Effector memory CD8-positive, alpha-beta T cell (primary cell): ENCODE measurements around the gene CHST3.

Experiments used
- ATAC-seq: fragments of 150-1000 bp; cut with Tn5 transposase; replicated peaks from 2 replicates; pipeline ENCODE4 v1.10.0; 2021; ENCODE audit warnings: mild to moderate bottlenecking, moderate library complexity
- DNase-seq, 3 experiments: peaks; one replicate each; pipeline ENCODE4 v3.0.0; 2021
- H3K27ac Mint-ChIP-seq, 2 donors: one replicate each; pipeline ENCODE4 v1.8.0; 2022; ENCODE audit warnings: mild to moderate bottlenecking in 2 of 2, mixed read lengths in 2 of 2, moderate library complexity in 2 of 2
- H3K27me3 Mint-ChIP-seq, 2 donors: one replicate each; pipeline ENCODE4 v1.8.0; 2022; ENCODE audit warnings: mixed read lengths in 2 of 2
- H3K36me3 Mint-ChIP-seq: one replicate; pipeline ENCODE4 v1.8.0; 2022; ENCODE audit warnings: mild to moderate bottlenecking, moderate library complexity, mixed read lengths; ENCODE audit not compliant: insufficient read depth
- H3K4me1 Mint-ChIP-seq, 2 donors: one replicate each; pipeline ENCODE4 v1.8.0; 2022; ENCODE audit warnings: low read depth in 2 of 2, mixed read lengths in 2 of 2
- H3K4me3 Mint-ChIP-seq, 2 donors: one replicate each; pipeline ENCODE4 v1.8.0; 2022; ENCODE audit warnings: mild to moderate bottlenecking in 2 of 2, mixed read lengths in 2 of 2, moderate library complexity in 2 of 2
- H3K9me3 Mint-ChIP-seq, 2 donors: one replicate each; pipeline ENCODE4 v1.8.0; 2022; ENCODE audit warnings: mixed read lengths in 2 of 2

Gene CHST3

DNA sequence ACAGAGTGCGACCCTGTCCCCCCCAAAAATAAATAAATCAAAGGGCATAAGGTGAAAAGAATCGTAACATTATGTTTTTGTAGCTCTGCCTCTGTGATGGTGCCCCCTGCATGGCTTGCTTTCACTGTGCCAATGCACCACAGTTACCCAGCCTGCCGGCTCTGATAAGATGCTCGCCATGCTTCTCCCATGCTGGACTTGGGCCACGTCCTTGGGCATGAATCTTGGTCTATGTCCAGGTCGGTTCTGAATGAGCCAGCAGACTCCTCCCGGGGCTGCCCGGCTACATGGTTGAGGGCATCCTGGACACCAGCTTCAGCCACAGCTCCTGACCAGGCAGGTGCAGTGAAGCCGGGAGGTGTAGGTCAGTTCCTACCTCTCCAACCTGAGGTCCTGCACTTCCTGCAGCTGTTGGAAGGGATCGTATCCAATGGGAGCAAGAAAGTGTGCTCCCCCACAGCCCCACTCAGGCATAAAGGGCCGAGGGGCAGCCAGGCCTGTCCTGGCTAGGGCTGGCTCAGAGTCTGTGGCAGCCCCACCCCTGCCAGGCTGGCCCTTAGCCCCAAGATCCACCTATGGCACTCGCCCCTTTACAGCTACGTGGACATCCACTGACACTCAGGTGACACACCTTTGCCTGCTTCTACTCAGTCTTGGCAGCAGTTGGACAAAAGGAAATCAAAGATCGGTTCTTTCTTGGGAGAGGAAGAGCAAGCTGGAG is 34.1 kb downstream of the CHST3 start:
- Mint-ChIP-seq H3K4me3 (no peak overlapping the region), H3K27me3 (peaks cover 4 to 25% of the 10 kb centered on the region in 2 donors), H3K36me3 (peaks cover 2% of the 10 kb centered on the region), H3K9me3 (no peaks in the 10 kb centered on the region), H3K27ac (peak overlapping the region in 1 of 2 donors; percentile 70), H3K4me1 (peaks cover 5 to 6% of the 10 kb centered on the region in 2 donors)
- DNase-seq (no peak), ATAC-seq (no peak)

DNA sequence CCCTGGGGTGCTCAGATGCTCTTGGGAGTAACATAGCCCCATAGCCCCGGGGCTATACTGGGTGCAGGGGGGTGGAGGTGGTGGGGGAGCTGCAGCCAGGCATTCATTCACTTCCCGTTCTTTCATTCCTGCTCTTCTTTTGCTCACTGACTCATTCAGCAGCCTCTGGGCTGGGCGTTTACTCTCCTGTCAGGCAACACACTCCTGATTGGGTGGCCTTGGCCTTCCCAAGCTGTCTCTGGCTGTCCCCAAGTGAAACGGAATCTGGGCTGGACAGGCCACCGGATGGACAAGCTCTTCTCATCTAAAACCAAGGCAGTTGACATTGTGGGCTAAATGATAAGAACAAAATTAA is 34.6 kb downstream of the CHST3 start:
- DNase-seq (no peak), ATAC-seq (no peak)
- H3K27ac Mint-ChIP-seq = no peak overlapping the region
- no peaks in the 10 kb centered on the region for H3K9me3 Mint-ChIP-seq
- H3K4me1 Mint-ChIP-seq = peaks cover 5 to 6% of the 10 kb centered on the region in 2 donors
- peaks cover 0 to 25% of the 10 kb centered on the region in 2 donors for H3K27me3 Mint-ChIP-seq
- no peak overlapping the region for H3K4me3 Mint-ChIP-seq
- peaks cover 2% of the 10 kb centered on the region for H3K36me3 Mint-ChIP-seq

DNA sequence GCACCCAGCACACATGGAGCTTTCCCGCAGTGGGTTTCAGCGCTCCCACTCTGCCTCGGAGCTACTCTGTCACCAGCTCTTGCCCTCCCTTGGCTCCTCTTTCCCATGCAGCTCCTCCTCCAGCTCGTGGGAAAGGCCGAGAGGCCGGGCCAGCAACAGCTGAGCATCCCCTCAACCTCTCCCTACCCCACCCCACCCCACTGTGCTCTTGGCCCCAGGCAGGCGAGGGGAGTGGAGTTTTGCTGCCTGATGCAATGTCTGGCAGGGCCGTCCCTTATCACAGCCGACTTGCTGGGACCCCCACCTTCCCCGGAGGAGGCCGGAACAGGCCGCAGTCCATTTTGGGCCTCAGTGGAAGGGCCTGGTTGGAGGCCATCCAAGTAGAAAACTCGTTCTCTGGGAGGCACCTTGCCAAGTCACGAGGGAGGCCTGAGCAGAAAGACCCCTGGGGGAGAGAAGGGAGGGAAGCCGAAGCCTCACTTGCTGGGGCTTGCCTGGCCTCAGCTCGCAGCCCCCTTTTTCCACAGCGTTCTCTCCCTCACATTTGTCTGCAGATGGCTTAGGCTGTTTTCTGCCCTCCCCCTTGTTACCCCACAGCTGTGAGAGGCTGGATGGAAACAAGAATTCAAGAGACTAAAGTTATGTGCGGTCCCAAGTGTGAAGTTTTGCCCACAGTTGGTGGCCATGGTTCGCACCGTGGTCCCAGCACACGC is 35.3 kb downstream of the CHST3 start:
- Mint-ChIP-seq H3K4me3 (no peak overlapping the region), H3K36me3 (peaks cover 2% of the 10 kb centered on the region), H3K27me3 (peaks cover 0 to 25% of the 10 kb centered on the region in 2 donors), H3K4me1 (peaks cover 5 to 6% of the 10 kb centered on the region in 2 donors), H3K27ac (no peak overlapping the region), H3K9me3 (no peaks in the 10 kb centered on the region)
- peak; percentile 39 for ATAC-seq
- DNase-seq = no peak

DNA sequence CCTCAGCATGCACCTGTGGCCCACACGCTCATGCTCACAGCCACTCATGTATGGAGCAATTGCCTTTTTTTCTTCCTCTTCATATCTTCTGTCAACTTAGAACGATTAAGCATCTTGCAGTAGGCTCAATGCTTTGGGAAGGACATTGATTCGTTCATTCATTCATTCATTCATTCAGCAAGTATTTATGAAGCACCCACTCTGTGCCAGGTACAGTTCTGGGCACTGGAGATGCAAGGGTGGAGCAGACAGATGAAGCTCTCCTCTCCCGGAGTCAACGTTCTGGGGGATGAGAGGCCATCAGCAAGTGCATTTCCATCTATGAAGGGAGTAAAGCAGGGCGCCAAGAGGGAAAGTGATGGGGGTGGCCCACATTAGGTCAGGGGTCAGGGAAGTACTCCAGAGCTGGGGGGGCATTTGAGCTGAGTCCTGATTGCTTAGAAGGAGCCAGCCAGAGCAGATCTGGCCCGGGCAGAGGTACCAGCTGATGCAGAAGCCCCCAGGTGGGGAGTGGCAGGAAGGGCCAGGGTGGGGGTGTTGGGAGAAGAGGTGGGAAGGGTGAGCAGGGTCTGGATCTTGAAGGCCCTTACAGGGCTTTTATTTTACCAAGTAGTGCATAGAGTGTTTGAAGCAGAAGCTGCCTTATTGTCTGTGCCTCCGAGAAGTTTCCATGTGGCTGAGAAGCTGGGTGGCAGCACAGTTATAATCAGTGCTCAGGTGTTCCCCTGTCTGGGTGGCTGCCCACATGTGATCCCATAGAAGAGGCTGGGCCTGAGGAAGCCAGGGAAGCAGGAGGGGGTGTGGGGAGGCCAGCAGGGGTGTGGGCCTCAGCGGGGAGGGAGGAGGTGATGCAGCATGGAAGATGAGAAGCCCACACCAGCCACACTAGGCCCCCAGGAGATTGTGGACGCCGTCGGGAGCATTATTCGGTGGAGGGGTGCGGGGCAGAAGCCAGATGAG is 36.2 kb downstream of the CHST3 start:
- no peak overlapping the region for H3K4me3 Mint-ChIP-seq
- DNase-seq = no peak
- H3K27me3 Mint-ChIP-seq = peaks cover 0 to 25% of the 10 kb centered on the region in 2 donors
- no peaks in the 10 kb centered on the region for H3K9me3 Mint-ChIP-seq
- peaks cover 5 to 6% of the 10 kb centered on the region in 2 donors for H3K4me1 Mint-ChIP-seq
- no peak overlapping the region for H3K27ac Mint-ChIP-seq
- ATAC-seq = no peak
- H3K36me3 Mint-ChIP-seq = peaks cover 2% of the 10 kb centered on the region

DNA sequence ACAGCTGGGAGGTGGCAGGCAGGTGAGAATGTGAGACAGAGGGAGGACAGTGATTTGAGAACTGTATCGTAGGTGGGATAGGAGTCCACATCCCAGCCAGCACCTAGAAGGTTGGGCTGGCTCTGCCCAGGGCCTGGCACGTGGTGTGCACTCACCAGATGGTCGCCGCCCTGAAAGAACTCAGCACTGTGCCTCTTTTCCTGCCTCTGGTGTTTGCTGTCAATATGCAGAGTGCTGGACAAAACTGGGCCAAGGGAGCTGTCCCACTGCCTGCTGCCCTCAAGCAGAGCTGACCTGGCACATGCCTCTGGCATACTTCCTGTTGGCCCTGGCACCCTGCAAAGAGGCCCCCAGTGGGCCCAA is 36.8 kb downstream of the CHST3 start:
- Mint-ChIP-seq H3K27ac (no peak overlapping the region), H3K27me3 (peaks cover 0 to 25% of the 10 kb centered on the region in 2 donors), H3K4me3 (no peak overlapping the region), H3K9me3 (no peaks in the 10 kb centered on the region), H3K36me3 (peaks cover 2% of the 10 kb centered on the region), H3K4me1 (peaks cover 5 to 6% of the 10 kb centered on the region in 2 donors)
- DNase-seq (no peak), ATAC-seq (no peak)

DNA sequence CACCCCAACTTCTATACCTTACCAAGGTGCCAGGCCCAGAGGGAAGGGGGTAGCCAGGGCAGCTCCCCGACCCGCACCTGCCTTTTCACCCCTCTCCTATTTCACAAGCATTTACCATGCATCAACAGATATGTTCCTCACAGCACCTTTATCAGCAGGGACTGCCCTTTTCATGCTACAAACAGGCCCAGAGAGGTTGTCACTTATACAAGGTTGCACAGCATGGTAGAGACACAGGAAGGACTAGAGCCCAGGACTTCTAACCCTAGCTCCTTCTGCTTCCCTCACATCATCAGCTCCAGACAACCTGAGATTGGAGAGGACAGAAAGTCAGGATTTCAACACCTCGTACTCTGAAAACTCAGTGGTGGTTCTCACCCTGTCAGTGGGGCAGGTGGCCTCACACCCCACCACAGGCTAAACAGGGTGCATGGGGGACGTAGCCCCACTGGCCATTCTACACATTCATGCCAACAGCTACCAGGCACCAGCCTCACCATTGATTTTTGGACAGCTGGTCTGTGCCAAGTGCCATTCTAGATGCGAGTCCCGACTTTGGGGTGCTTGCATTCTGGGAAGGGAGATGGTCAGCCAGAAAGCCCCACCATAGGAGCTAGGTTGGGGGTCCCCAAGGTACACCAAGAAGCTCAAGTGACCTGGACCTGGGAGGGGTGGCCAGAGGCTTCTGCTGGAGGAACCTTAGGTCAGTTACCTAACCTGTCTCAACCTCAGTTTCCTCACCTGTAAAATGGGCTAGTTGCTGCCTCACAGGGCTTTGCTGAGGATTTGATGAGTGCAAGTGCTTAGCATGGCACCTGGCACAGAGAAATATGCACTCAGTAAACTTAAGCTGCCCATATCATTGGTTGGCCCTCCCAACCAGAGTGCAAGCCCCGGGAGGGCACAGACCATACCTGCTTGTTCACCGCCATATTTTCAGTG is 38.4 kb downstream of the CHST3 start:
- Mint-ChIP-seq H3K36me3 (no peaks in the 10 kb centered on the region), H3K4me3 (no peak overlapping the region), H3K27ac (no peak overlapping the region), H3K4me1 (peaks cover 5 to 6% of the 10 kb centered on the region in 2 donors), H3K27me3 (peaks cover 0 to 25% of the 10 kb centered on the region in 2 donors), H3K9me3 (no peaks in the 10 kb centered on the region)
- DNase-seq = no peak
- no peak for ATAC-seq

DNA sequence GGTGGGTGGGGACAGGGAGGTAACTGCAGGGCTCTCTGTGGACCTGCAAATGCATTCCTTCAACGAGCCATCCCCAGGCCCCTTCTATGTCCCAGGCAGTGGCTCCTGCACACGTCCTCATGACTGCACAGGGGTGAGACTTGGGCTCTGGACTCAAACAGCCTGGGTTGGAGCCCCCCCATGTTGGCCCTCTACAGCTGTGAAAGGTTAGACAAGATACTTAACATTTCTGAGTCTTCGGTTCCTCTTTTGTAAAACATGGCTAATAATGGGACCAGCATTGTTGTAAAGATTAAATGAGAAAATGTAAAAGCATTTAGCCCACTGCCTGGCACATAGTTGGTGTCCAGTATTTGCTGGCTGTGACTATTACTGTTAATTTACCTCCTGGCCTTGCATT is 41.8 kb downstream of the CHST3 start:
- ATAC-seq (no peak), DNase-seq (no peak)
- Mint-ChIP-seq H3K27ac (no peak overlapping the region), H3K4me3 (no peak overlapping the region), H3K4me1 (no peaks in the 10 kb centered on the region), H3K36me3 (no peaks in the 10 kb centered on the region), H3K27me3 (no peaks in the 10 kb centered on the region), H3K9me3 (no peaks in the 10 kb centered on the region)

DNA sequence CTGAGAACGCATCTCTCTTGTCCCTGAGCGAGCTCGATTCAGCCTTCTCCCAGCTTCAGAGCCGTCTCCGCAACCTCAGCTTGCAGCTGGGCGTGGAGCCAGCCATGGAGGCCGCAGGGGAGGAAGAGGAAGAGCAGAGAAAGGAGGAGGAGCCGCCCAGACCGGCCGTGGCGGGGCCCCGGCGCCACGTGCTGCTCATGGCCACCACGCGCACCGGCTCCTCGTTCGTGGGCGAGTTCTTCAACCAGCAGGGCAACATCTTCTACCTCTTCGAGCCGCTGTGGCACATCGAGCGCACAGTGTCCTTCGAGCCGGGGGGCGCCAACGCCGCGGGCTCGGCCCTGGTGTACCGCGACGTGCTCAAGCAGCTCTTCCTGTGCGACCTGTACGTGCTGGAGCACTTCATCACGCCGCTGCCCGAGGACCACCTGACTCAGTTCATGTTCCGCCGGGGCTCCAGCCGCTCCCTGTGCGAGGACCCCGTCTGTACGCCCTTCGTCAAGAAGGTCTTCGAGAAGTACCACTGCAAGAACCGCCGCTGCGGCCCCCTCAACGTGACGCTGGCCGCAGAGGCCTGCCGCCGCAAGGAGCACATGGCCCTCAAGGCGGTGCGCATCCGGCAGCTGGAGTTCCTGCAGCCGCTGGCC is 43.2 kb downstream of the CHST3 start:
- H3K4me3 Mint-ChIP-seq = no peak overlapping the region
- DNase-seq = no peak
- H3K9me3 Mint-ChIP-seq = no peaks in the 10 kb centered on the region
- no peaks in the 10 kb centered on the region for H3K36me3 Mint-ChIP-seq
- H3K27ac Mint-ChIP-seq = no peak overlapping the region
- ATAC-seq = no peak
- peaks cover 0 to 4% of the 10 kb centered on the region in 2 donors for H3K27me3 Mint-ChIP-seq
- peaks cover 0 to 2% of the 10 kb centered on the region in 2 donors for H3K4me1 Mint-ChIP-seq

DNA sequence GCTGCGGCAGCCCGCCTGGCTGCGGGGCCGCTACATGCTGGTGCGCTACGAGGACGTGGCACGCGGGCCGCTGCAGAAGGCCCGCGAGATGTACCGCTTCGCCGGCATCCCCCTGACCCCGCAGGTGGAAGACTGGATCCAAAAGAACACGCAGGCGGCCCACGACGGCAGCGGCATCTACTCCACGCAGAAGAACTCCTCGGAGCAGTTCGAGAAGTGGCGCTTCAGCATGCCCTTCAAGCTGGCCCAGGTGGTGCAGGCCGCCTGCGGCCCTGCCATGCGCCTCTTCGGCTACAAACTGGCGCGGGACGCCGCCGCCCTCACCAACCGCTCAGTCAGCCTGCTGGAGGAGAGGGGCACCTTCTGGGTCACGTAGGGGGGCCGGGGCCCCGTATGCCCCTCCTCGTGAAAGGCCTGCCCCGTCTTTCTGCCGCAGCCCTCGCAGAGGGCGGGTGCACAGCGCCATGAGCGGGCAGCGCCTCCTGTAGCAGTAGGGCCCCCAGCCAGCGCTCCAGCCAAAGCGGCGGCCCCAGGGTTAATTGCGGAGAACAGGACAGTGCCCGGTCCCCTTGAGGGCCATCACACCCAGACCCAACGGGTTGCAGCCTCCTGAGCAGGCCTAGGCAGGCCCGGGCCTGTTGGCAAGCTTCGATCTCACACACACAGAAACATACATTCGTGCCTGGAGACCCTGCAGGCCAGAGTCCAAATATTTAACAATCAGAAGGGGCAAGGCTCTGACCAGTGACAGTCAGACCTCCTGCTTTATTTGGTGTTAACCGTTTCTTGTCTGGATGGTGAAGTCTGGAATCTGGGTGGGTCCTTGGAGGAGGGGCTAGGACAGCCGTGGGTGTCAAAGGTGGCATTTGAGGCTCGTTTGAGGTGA is 44.1 kb downstream of the CHST3 start:
- ATAC-seq (no peak), DNase-seq (no peak)
- no peaks in the 10 kb centered on the region for H3K9me3 Mint-ChIP-seq
- H3K36me3 Mint-ChIP-seq = no peaks in the 10 kb centered on the region
- H3K27me3 Mint-ChIP-seq = peaks cover 0 to 12% of the 10 kb centered on the region in 2 donors
- H3K27ac Mint-ChIP-seq = no peak overlapping the region
- H3K4me3 Mint-ChIP-seq = no peak overlapping the region
- H3K4me1 Mint-ChIP-seq = peaks cover 0 to 2% of the 10 kb centered on the region in 2 donors

DNA sequence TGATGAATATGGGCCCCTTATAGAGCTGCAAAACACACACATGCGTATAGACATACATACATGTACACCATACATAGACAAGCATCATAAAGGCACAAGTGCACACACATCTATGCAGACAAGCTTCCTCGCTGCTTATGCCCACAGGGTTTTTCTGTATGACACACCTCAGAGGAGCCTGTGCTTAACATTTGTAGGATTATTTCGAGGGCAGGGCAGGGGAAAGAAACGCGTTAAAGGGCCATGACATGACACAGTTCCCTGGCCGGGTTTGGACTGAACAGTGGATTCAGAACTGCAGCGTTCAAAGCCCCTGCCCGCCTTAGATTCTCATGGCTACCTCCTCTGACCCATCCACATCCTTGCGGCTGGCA is 44.8 kb downstream of the CHST3 start:
- ATAC-seq (no peak), DNase-seq (no peak)
- Mint-ChIP-seq H3K36me3 (no peaks in the 10 kb centered on the region), H3K4me3 (no peak overlapping the region), H3K27ac (no peak overlapping the region), H3K9me3 (no peaks in the 10 kb centered on the region), H3K4me1 (peaks cover 0 to 2% of the 10 kb centered on the region in 2 donors), H3K27me3 (peaks cover 0 to 12% of the 10 kb centered on the region in 2 donors)

DNA sequence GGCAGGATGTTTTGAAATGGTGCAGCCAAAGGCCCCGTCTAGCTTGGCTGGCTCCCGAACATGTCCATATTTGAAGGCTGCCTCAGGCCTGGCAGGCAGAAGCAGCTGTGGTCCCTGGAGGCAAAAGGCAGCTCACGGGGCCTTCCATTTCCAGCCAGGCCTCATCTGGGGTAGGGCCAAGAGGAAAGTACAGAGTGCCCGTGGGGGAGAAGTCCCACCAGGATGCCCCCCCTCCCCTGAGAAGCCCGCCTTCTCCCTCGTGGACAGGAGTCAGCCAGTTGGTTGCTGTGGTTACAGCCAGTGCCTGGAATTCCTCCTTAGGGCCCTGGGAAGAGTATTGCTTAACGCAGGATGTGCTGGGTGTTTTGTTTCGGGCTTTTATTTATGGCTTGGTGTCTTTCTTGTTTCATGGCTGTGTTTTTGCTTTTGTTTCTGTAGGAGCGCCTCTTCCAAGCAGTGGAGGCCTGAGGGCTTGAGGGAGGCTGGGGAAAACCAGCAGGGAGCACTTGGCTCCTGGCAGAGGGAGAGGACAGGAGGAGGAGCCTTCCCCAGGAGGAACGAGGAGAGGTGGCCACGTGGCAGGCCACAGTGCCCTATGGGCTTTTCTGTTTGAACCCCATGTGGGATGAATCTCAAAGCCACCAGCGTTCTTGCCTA is 45.4 kb downstream of the CHST3 start:
- DNase-seq (no peak), ATAC-seq (no peak)
- H3K27me3 Mint-ChIP-seq = peaks cover 0 to 12% of the 10 kb centered on the region in 2 donors
- no peak overlapping the region for H3K27ac Mint-ChIP-seq
- no peaks in the 10 kb centered on the region for H3K36me3 Mint-ChIP-seq
- peaks cover 0 to 2% of the 10 kb centered on the region in 2 donors for H3K4me1 Mint-ChIP-seq
- no peaks in the 10 kb centered on the region for H3K9me3 Mint-ChIP-seq
- H3K4me3 Mint-ChIP-seq = no peak overlapping the region
